Thyroid gland (tissue), 4 donors: ENCODE results near the gene ZNF117.

Experiments used
- POLR2A ChIP-seq, 2 donors: fragments of 450-650 bp; IDR thresholded peaks; one replicate each; pipeline ENCODE4 v1.6.1; 2017; ENCODE audit warnings: antibody characterized with exemption in 2 of 2, mild to moderate bottlenecking in 2 of 2, moderate library complexity in 1 of 2
- TF ChIP-seq, protein P1 (sequence below), 6 experiments: fragments of 200-600 bp in 3 of 6; fragments of 450-650 bp in 3 of 6; sonication (generic) in 3 of 6; IDR thresholded peaks; one replicate each; pipeline ENCODE4 v1.5.1; 2016 to 2019; ENCODE audit warnings: antibody characterized with exemption in 6 of 6, mild to moderate bottlenecking in 2 of 6, inconsistent platforms in 1 of 6, moderate library complexity in 1 of 6

DNA sequence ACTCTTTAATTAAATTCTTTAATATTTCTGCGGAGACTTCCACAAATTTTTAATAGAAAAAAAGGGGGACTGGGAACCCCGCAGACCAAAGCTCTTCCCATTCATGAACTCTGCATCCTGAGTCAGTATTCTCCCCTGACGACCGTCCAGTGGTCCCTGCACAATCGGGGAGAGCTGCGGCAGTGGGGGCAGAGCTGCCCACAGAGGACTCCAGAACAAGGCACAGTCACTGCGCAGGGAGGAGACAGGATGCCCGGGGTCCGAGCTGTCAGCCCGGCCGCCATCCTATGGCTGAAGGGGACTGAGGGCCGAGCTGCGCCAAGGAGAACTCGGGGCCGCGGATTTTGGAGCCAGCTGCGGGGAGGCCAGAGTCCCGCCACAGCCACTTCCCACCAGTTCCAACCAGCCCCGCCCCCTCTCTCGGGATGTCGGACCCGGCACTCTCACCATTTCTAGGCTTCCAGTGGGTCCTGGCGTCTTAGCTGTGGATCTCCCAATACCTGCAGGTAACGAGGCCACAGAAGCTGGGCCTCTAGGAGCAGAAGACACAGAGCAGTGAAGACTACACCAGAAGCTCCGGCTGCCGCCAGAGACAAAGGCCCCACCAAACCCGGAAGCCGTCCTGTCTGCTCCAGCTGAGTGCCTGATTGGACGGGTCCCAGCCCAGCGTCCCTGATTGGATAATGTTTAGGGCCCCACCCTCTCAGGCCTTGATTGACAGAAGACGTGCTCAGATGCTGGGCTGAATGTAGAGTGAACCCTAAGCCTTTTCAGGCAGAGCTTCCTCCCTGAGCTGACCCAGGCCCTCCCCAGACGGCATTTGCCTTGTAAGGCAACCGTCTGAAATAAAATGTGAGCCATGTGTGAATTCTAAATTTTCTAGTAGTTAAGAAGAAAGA lies 15.5 kb upstream of the ZNF117 start, which contains the start of gene ERV3-1:
- TF ChIP-seq, protein P1, sequence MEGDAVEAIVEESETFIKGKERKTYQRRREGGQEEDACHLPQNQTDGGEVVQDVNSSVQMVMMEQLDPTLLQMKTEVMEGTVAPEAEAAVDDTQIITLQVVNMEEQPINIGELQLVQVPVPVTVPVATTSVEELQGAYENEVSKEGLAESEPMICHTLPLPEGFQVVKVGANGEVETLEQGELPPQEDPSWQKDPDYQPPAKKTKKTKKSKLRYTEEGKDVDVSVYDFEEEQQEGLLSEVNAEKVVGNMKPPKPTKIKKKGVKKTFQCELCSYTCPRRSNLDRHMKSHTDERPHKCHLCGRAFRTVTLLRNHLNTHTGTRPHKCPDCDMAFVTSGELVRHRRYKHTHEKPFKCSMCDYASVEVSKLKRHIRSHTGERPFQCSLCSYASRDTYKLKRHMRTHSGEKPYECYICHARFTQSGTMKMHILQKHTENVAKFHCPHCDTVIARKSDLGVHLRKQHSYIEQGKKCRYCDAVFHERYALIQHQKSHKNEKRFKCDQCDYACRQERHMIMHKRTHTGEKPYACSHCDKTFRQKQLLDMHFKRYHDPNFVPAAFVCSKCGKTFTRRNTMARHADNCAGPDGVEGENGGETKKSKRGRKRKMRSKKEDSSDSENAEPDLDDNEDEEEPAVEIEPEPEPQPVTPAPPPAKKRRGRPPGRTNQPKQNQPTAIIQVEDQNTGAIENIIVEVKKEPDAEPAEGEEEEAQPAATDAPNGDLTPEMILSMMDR (IDR thresholded peaks at IDR 0.05): no peak
- peak; percentile 65 to 89 for TF ChIP-seq POLR2A (IDR thresholded peaks at IDR 0.05)
